Liver (tissue), 3 donors: ENCODE measurements around the gene GBP1.
"Not testable (repeated sequence)": the region's sequence is repeated elsewhere in the genome, so short reads cannot be mapped to it uniquely, and the experiment has no call there.

Source experiments
- GABPA ChIP-seq, 2 donors: IDR thresholded peaks in 1 of 2; conservative IDR thresholded peaks in 1 of 2; 2 replicates each; pipeline ENCODE4 v1.6.1; 2016; ENCODE audit warnings: antibody characterized with exemption in 2 of 2, mild to moderate bottlenecking in 1 of 2, moderate library complexity in 1 of 2
- HNF4A ChIP-seq, 2 donors: conservative IDR thresholded peaks; 2 replicates each; pipeline ENCODE4 v1.6.1; 2016; ENCODE audit warnings: antibody characterized with exemption in 2 of 2, mild to moderate bottlenecking in 2 of 2
- JUND ChIP-seq, 2 donors: IDR thresholded peaks; 2 replicates each; pipeline ENCODE4 v1.6.1; 2016; ENCODE audit warnings: antibody characterized with exemption in 2 of 2
- RAD21 ChIP-seq, 2 donors: IDR thresholded peaks; 2 replicates each; pipeline ENCODE4 v1.6.1; 2016; ENCODE audit warnings: antibody characterized with exemption in 2 of 2, mild to moderate bottlenecking in 2 of 2
- TAF1 ChIP-seq: conservative IDR thresholded peaks from 2 replicates; pipeline ENCODE4 v1.6.1; 2016; ENCODE audit warnings: antibody characterized with exemption, mild to moderate bottlenecking
- YY1 ChIP-seq: IDR thresholded peaks from 2 replicates; pipeline ENCODE4 v1.6.1; 2016; ENCODE audit warnings: antibody characterized with exemption, mild to moderate bottlenecking
- TF ChIP-seq, protein P1 (sequence below): fragments of 150-350 bp; IDR thresholded peaks from 2 replicates; pipeline ENCODE4 v1.5.1; 2017; ENCODE audit warnings: improper control_type of control experiment, low read depth, low read length; ENCODE audit not compliant: missing input control
- TF ChIP-seq, protein P2 (sequence below): IDR thresholded peaks from 2 replicates; pipeline ENCODE4 v1.6.1; 2016; ENCODE audit warnings: antibody characterized with exemption
- TF ChIP-seq, protein P3 (sequence below): IDR thresholded peaks from 2 replicates; pipeline ENCODE4 v1.6.1; 2016; ENCODE audit warnings: antibody characterized with exemption, mild to moderate bottlenecking
- donor health status: healthy.
- donor health status: healthy.

- not testable (repeated sequence) for TF ChIP-seq HNF4A (conservative IDR thresholded peaks at IDR 0.05); TAF1; GABPA (IDR thresholded peaks at IDR 0.05 in 1 of 2, conservative IDR thresholded peaks at IDR 0.05 in 1 of 2); YY1; JUND (IDR thresholded peaks at IDR 0.05); RAD21 (IDR thresholded peaks at IDR 0.05)
- TF ChIP-seq, protein P1, sequence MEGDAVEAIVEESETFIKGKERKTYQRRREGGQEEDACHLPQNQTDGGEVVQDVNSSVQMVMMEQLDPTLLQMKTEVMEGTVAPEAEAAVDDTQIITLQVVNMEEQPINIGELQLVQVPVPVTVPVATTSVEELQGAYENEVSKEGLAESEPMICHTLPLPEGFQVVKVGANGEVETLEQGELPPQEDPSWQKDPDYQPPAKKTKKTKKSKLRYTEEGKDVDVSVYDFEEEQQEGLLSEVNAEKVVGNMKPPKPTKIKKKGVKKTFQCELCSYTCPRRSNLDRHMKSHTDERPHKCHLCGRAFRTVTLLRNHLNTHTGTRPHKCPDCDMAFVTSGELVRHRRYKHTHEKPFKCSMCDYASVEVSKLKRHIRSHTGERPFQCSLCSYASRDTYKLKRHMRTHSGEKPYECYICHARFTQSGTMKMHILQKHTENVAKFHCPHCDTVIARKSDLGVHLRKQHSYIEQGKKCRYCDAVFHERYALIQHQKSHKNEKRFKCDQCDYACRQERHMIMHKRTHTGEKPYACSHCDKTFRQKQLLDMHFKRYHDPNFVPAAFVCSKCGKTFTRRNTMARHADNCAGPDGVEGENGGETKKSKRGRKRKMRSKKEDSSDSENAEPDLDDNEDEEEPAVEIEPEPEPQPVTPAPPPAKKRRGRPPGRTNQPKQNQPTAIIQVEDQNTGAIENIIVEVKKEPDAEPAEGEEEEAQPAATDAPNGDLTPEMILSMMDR = not testable (repeated sequence)
- TF ChIP-seq, protein P2, sequence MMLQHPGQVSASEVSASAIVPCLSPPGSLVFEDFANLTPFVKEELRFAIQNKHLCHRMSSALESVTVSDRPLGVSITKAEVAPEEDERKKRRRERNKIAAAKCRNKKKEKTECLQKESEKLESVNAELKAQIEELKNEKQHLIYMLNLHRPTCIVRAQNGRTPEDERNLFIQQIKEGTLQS = not testable (repeated sequence)
- TF ChIP-seq, protein P3, sequence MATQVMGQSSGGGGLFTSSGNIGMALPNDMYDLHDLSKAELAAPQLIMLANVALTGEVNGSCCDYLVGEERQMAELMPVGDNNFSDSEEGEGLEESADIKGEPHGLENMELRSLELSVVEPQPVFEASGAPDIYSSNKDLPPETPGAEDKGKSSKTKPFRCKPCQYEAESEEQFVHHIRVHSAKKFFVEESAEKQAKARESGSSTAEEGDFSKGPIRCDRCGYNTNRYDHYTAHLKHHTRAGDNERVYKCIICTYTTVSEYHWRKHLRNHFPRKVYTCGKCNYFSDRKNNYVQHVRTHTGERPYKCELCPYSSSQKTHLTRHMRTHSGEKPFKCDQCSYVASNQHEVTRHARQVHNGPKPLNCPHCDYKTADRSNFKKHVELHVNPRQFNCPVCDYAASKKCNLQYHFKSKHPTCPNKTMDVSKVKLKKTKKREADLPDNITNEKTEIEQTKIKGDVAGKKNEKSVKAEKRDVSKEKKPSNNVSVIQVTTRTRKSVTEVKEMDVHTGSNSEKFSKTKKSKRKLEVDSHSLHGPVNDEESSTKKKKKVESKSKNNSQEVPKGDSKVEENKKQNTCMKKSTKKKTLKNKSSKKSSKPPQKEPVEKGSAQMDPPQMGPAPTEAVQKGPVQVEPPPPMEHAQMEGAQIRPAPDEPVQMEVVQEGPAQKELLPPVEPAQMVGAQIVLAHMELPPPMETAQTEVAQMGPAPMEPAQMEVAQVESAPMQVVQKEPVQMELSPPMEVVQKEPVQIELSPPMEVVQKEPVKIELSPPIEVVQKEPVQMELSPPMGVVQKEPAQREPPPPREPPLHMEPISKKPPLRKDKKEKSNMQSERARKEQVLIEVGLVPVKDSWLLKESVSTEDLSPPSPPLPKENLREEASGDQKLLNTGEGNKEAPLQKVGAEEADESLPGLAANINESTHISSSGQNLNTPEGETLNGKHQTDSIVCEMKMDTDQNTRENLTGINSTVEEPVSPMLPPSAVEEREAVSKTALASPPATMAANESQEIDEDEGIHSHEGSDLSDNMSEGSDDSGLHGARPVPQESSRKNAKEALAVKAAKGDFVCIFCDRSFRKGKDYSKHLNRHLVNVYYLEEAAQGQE = not testable (repeated sequence)
These were observed 15.1 kb upstream of the GBP1 start for GRCh38 chr1:89080068-89080467.
